ENCODE results near the gene FAM120A. TPM values are rescaled to one million over a fixed set of nuclear protein-coding genes. Genes with fewer than 3 reads are reported as not detected.

The FAM120A gene
- total RNA-seq, 4 donors from 2014 or later = 67.5 to 108 (median 89.8) TPM

GRCh38 chr9:93555370-93555769, 103.9 kb downstream of the FAM120A start:
- Histone ChIP-seq H3K27me3 (no peaks in the 10 kb centered on the region), H3K4me1 (no peaks in the 10 kb centered on the region), H3K9me3 (no peaks in the 10 kb centered on the region), H3K36me3 (peaks cover 60% of the 10 kb centered on the region), H3K27ac (no peak overlapping the region), H3K4me3 (no peak overlapping the region)
- TF ChIP-seq CTCF (IDR thresholded peaks at IDR 0.05) (no peak), EP300 (IDR thresholded peaks at IDR 0.05) (no peak), POLR2AphosphoS5 (IDR thresholded peaks at IDR 0.05) (no peak), POLR2A (IDR thresholded peaks at IDR 0.05) (no peak)
- 77% methylated on average over 4 of the region's 4 CpGs for WGBS
- no peak for DNase-seq (ENCODE audit: low spot score in 2 of 2)

- Histone ChIP-seq H3K9me3 (no peaks in the 10 kb centered on the region), H3K27me3 (no peaks in the 10 kb centered on the region), H3K27ac (no peak overlapping the region), H3K4me1 (peaks cover 5% of the 10 kb centered on the region), H3K36me3 (peaks cover 57% of the 10 kb centered on the region), H3K4me3 (no peak overlapping the region)
- WGBS = 91% methylated on average over 15 of the region's 15 CpGs
- DNase-seq (ENCODE audit: low spot score in 2 of 2) = no peak
- TF ChIP-seq EP300 (IDR thresholded peaks at IDR 0.05) (no peak), POLR2AphosphoS5 (IDR thresholded peaks at IDR 0.05) (no peak), POLR2A (IDR thresholded peaks at IDR 0.05) (no peak), CTCF (IDR thresholded peaks at IDR 0.05) (no peak)
Observed at GRCh38 chr9:93557366-93558137, 106.1 kb downstream of the FAM120A start.

GRCh38 chr9:93558503-93558902, 107.0 kb downstream of the FAM120A start:
- Histone ChIP-seq H3K9me3 (no peaks in the 10 kb centered on the region), H3K27me3 (no peaks in the 10 kb centered on the region), H3K4me3 (no peak overlapping the region), H3K27ac (no peak overlapping the region), H3K4me1 (peaks cover 10% of the 10 kb centered on the region), H3K36me3 (peaks cover 57% of the 10 kb centered on the region)
- peak in 1 of 2 donors; percentile 25 for DNase-seq (ENCODE audit: low spot score in 2 of 2)
- TF ChIP-seq CTCF (IDR thresholded peaks at IDR 0.05) (no peak), POLR2AphosphoS5 (IDR thresholded peaks at IDR 0.05) (no peak), EP300 (IDR thresholded peaks at IDR 0.05) (no peak), POLR2A (IDR thresholded peaks at IDR 0.05) (no peak)
- WGBS = 88% methylated on average over 14 of the region's 14 CpGs

GRCh38 chr9:93560991-93561390, 109.5 kb downstream of the FAM120A start:
- H3K4me1 ChIP-seq = peaks cover 13% of the 10 kb centered on the region
- H3K4me3 ChIP-seq = no peak overlapping the region
- TF ChIP-seq CTCF (IDR thresholded peaks at IDR 0.05) = no peak
- TF ChIP-seq POLR2A (IDR thresholded peaks at IDR 0.05) = no peak
- no peak for TF ChIP-seq POLR2AphosphoS5 (IDR thresholded peaks at IDR 0.05)
- no peak for TF ChIP-seq EP300 (IDR thresholded peaks at IDR 0.05)
- H3K27me3 ChIP-seq = no peaks in the 10 kb centered on the region
- no peak for DNase-seq (ENCODE audit: low spot score in 2 of 2)
- 85% methylated on average over 5 of the region's 5 CpGs for WGBS
- H3K36me3 ChIP-seq = peaks cover 70% of the 10 kb centered on the region
- H3K9me3 ChIP-seq = no peaks in the 10 kb centered on the region
- no peak overlapping the region for H3K27ac ChIP-seq

GRCh38 chr9:93562157-93562556, 110.7 kb downstream of the FAM120A start:
- WGBS = 44% methylated on average over 2 of the region's 2 CpGs
- Histone ChIP-seq H3K27me3 (no peaks in the 10 kb centered on the region), H3K9me3 (no peaks in the 10 kb centered on the region), H3K36me3 (peaks cover 64% of the 10 kb centered on the region), H3K4me3 (no peak overlapping the region), H3K27ac (no peak overlapping the region), H3K4me1 (peaks cover 20% of the 10 kb centered on the region)
- TF ChIP-seq POLR2AphosphoS5 (IDR thresholded peaks at IDR 0.05) = no peak
- no peak for TF ChIP-seq POLR2A (IDR thresholded peaks at IDR 0.05)
- TF ChIP-seq EP300 (IDR thresholded peaks at IDR 0.05) = no peak
- TF ChIP-seq CTCF (IDR thresholded peaks at IDR 0.05) = no peak
- peak in 1 of 2 donors; percentile 51 for DNase-seq (ENCODE audit: low spot score in 2 of 2)
